Measurements from ENCODE around the gene B3GNT9. TPM values are rescaled to one million over a fixed set of nuclear protein-coding genes. Genes with fewer than 3 reads are reported as not detected.

B3GNT9 gene
- total RNA-seq, 2 experiments from 2014 or later: 1.1 to 1.2 TPM

DNA sequence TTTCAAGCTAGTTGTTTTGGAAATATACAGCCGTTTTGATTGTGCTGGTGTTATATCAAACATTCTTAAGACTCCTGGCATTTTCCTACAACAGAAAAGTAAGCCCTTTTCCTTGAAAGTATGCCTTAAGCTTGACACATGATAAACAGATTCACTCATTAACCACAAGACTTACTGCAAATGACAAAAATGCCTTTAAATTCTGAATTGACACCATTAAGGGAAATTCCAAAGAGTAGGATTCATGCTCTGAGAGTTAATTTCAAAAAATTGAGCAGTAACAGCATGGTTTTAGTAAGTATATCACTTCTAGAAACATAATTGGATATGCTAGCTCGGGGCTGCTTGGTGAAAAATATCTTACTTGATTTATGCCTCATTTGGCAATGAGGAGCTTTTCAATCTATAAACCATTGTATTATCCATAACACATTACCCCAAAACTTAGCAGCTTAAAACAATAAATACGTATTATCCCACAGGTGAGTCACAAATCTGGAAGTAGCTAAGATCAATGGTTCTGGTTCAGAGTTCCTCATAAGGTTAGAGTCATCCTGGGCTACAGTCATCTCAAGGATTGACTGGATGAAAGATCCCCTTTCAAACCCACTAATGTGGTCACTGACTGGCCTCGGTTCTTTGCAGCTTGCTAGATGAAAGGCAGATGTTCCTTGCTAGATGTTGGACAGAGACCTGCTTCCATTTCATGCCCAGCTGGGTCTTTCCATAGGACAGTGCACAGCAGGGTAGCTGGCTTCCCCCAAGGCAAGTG lies 49.3 kb downstream of the B3GNT9 start:
- DNase-seq: peak; percentile 38
- H3K27ac Mint-ChIP-seq: peak overlapping the region; percentile 30
- CTCF ChIA-PET: interaction anchor here (0.7 to 4.2 kb wide), 16 partner anchors 9 to 191 kb away, joined by 3 to 41 read pairs (median 4); partner anchors contain the start of genes CES3 and PHAF1
- peaks cover 7% of the 10 kb centered on the region for H3K4me1 Mint-ChIP-seq (ENCODE audit: low read depth)
- H3K27me3 Mint-ChIP-seq (ENCODE audit: low read depth): no peaks in the 10 kb centered on the region
- no peak overlapping the region for H3K4me3 Mint-ChIP-seq
- no peaks in the 10 kb centered on the region for H3K9me3 Mint-ChIP-seq
- peaks cover 1% of the 10 kb centered on the region for H3K36me3 Mint-ChIP-seq (ENCODE audit: low read depth)
- intact Hi-C loops (cut with micrococcal nuclease): loop anchor here (1.0 to 5.0 kb wide), 2 partner anchors 44 to 83 kb away; no protein-coding TSS in a partner anchor

DNA sequence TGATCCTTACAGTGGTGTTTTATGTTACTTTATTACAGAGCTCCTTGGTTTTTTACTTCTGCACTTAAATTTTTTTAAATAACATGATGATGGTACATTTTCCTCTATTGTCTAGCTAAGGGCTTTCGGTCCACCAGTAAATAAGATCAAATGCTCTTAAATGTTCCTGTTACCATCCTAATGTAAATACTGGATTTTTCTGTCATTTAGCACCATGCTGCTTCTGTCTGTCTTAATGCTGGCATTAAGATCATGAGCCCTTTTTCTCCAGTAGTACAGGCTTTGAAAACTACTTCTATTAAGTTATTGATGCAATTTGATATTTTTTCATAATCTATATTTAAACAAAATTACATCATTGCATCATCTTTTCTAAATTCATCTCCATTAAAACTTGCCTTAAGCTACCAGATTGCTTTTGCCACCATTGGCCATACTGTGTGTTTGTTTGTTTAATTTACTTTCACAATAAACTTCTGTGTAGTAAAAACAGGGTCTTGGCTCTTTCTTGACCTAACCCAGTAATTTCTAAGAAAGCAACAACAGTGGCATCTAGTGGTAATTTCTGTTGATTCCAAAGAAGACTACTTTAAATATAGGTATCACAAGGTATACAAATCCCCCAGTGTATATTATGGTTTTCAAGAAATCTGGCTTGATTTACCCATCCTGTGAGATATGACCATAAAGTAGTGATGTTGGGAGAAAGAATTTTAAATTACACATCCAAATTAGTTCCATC lies 50.1 kb downstream of the B3GNT9 start:
- Mint-ChIP-seq H3K4me1 (ENCODE audit: low read depth) (peaks cover 7% of the 10 kb centered on the region), H3K4me3 (no peak overlapping the region), H3K27me3 (ENCODE audit: low read depth) (no peaks in the 10 kb centered on the region), H3K36me3 (ENCODE audit: low read depth) (peaks cover 1% of the 10 kb centered on the region), H3K9me3 (no peaks in the 10 kb centered on the region), H3K27ac (no peak overlapping the region)
- CTCF ChIA-PET: interaction anchor here (0.7 to 4.2 kb wide), 14 partner anchors 9 to 190 kb away, joined by 3 to 41 read pairs (median 4); partner anchors contain the start of genes CES3 and PHAF1
- no peak for DNase-seq
- intact Hi-C loops (cut with micrococcal nuclease): loop anchor here (1.0 to 5.0 kb wide), 3 partner anchors 43 to 123 kb away; no protein-coding TSS in a partner anchor

DNA sequence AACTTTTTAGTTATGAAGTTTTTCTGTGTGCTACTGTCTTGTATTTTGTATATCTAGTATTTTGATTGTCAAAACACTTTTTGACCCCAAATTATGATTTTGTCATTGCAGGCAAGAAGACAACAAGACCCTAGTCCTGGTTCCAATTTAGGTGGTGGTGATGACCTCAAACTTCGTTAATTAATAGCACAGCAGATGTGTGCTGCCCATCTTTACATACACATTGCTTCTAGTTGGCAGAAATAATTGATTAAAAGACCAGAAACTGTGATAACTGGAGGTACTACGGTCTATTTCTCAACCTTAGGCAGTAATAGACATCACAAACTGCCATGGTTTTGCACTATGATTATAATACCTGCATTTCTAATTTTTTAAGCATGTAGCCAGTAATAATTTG lies 52.2 kb downstream of the B3GNT9 start:
- CTCF ChIA-PET: interaction anchor here (0.6 to 4.2 kb wide), 3 partner anchors 32 to 651 kb away, joined by 3 to 41 read pairs (median 3); no protein-coding TSS in a partner anchor
- no peak for DNase-seq
- intact Hi-C loops (cut with micrococcal nuclease): no loop called here
- no peaks in the 10 kb centered on the region for H3K27me3 Mint-ChIP-seq (ENCODE audit: low read depth)
- no peak overlapping the region for H3K4me3 Mint-ChIP-seq
- H3K9me3 Mint-ChIP-seq: no peaks in the 10 kb centered on the region
- peaks cover 7% of the 10 kb centered on the region for H3K4me1 Mint-ChIP-seq (ENCODE audit: low read depth)
- no peak overlapping the region for H3K27ac Mint-ChIP-seq
- peaks cover 1% of the 10 kb centered on the region for H3K36me3 Mint-ChIP-seq (ENCODE audit: low read depth)

Other genes with a start within 250 kb of the B3GNT9 start
- gene CDH16, start 232.1 kb downstream of the B3GNT9 start, total RNA-seq: not detected
- gene RRAD, start 225.5 kb downstream of the B3GNT9 start, total RNA-seq: under 1 TPM in 1 of 2 experiments, not detected in 1; 0.25 TPM
- gene CIAO2B, start 216.6 kb downstream of the B3GNT9 start, total RNA-seq: 100 to 1,000 TPM; 169 to 173 TPM
- 10 to 100 TPM; 20.0 to 22.0 TPM for gene CES2, start 215.5 kb downstream of the B3GNT9 start, total RNA-seq
- under 1 TPM; 0.17 to 0.55 TPM for gene CES3, start 189.7 kb downstream of the B3GNT9 start, total RNA-seq
- gene CES4A, start 162.4 kb downstream of the B3GNT9 start, total RNA-seq: 1 to 10 TPM; 4.9 to 5.1 TPM
- 10 to 100 TPM; 79.6 to 86.8 TPM for gene CBFB, start 121.8 kb downstream of the B3GNT9 start, total RNA-seq
- 1 to 10 TPM; 7.8 to 8.4 TPM for gene PHAF1, start 41.1 kb downstream of the B3GNT9 start, total RNA-seq
- gene TRADD, start 8.9 kb upstream of the B3GNT9 start, total RNA-seq: 10 to 100 TPM; 17.7 to 21.1 TPM
- gene FBXL8, start 9.0 kb upstream of the B3GNT9 start, total RNA-seq: 10 to 100 TPM; 13.8 to 15.3 TPM
- 10 to 100 TPM; 11.1 to 12.3 TPM for gene HSF4, start 13.7 kb upstream of the B3GNT9 start, total RNA-seq
- gene NOL3, start 19.5 kb upstream of the B3GNT9 start, total RNA-seq: 1 to 10 TPM; 3.8 to 4.4 TPM
- 10 to 100 TPM; 21.9 to 24.0 TPM for gene MATCAP1, start 33.0 kb upstream of the B3GNT9 start, total RNA-seq
- gene EXOC3L1, start 39.1 kb upstream of the B3GNT9 start, total RNA-seq: not detected
- gene E2F4, start 41.2 kb upstream of the B3GNT9 start, total RNA-seq: 10 to 100 TPM; 65.1 to 66.5 TPM
- 1 to 10 TPM; 3.8 to 4.4 TPM for gene ELMO3, start 48.1 kb upstream of the B3GNT9 start, total RNA-seq
- gene TMEM208, start 76.1 kb upstream of the B3GNT9 start, total RNA-seq: 10 to 100 TPM; 24.6 to 29.4 TPM
- gene FHOD1, start 96.5 kb upstream of the B3GNT9 start, total RNA-seq: 10 to 100 TPM; 70.7 to 73.7 TPM
- 1 to 10 TPM; 5.2 TPM for gene SLC9A5, start 98.0 kb upstream of the B3GNT9 start, total RNA-seq
- 10 to 100 TPM; 14.3 to 14.4 TPM for gene PLEKHG4, start 128.5 kb upstream of the B3GNT9 start, total RNA-seq
- 1 to 10 TPM; 1.0 to 1.3 TPM for gene KCTD19, start 175.7 kb upstream of the B3GNT9 start, total RNA-seq
- under 1 TPM in 1 of 2 experiments, not detected in 1; 0.64 TPM for gene LRRC36, start 175.8 kb upstream of the B3GNT9 start, total RNA-seq
- gene TPPP3, start 242.5 kb upstream of the B3GNT9 start, total RNA-seq: not detected